ENCODE measurements around the gene PRDM2.
"Not testable (repeated sequence)": the region's sequence is repeated elsewhere in the genome, so short reads cannot be mapped to it uniquely, and the experiment has no call there.

Gene PRDM2

GRCh38 chr1:13706046-13706445 lies 6.1 kb downstream of the PRDM2 start:
- Histone ChIP-seq H4K20me1 (peaks cover 50% of the 10 kb centered on the region), H3K9ac (no peak overlapping the region), H3K4me1 (peaks cover 51% of the 10 kb centered on the region), H3K27ac (no peak overlapping the region), H3K36me3 (peaks cover 10% of the 10 kb centered on the region; the same call in 1 of the 2 replicates), H3K27me3 (no peaks in the 10 kb centered on the region), H3K9me3 (no peaks in the 10 kb centered on the region), H3K4me3 (no peak overlapping the region), H3K4me2 (peak overlapping the region; percentile 4; the same call in 1 of the 2 replicates)
- TF ChIP-seq Cebpa-rat (IDR thresholded peaks at IDR 0.05) = no peak

- no peak for TF ChIP-seq Cebpa-rat (IDR thresholded peaks at IDR 0.05)
- H3K4me3 ChIP-seq = no peak overlapping the region
- no peaks in the 10 kb centered on the region for H3K27me3 ChIP-seq
- peaks cover 10% of the 10 kb centered on the region; the same call in 1 of the 2 replicates for H3K36me3 ChIP-seq
- H3K9ac ChIP-seq = no peak overlapping the region
- no peak overlapping the region for H3K4me2 ChIP-seq
- H3K4me1 ChIP-seq = peaks cover 42% of the 10 kb centered on the region
- H3K27ac ChIP-seq = no peak overlapping the region
- peaks cover 61% of the 10 kb centered on the region for H4K20me1 ChIP-seq
- no peaks in the 10 kb centered on the region for H3K9me3 ChIP-seq
These were observed 7.2 kb downstream of the PRDM2 start for GRCh38 chr1:13707164-13707563.

DNA sequence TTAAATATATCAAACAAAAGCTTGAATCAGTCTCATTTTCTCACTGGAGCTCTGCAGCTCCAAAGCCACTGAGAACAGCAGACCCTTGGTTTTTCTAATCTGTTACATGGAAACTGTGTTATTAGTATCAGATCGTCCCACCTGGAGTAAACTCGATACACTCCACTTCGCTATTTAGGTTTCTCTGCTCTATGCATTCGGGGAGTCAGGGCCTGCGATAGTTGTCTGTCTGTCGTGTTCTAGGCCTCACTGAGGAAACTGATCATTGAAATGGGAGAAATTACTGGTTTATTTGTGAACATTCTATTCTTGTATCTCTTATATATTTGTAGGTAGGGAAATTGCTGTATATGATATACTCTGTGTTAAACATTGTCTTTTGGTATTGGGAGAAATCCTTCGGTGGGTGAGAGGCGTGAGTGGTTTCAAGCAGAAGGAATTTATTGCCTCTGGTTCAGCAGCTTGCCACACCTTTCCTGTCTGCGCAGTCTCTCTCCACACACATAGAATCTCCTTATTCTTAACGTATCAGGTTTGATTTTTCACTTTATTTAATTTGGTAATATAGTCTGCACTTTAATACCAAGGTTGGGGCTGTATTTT lies 8.5 kb downstream of the PRDM2 start:
- Histone ChIP-seq H3K36me3 (peaks cover 16% of the 10 kb centered on the region), H3K4me1 (peaks cover 41% of the 10 kb centered on the region), H3K9me3 (no peaks in the 10 kb centered on the region), H4K20me1 (peaks cover 74% of the 10 kb centered on the region), H3K4me2 (no peak overlapping the region), H3K27me3 (no peaks in the 10 kb centered on the region), H3K4me3 (no peak overlapping the region), H3K9ac (no peak overlapping the region), H3K27ac (no peak overlapping the region)
- TF ChIP-seq Cebpa-rat (IDR thresholded peaks at IDR 0.05) = no peak

DNA sequence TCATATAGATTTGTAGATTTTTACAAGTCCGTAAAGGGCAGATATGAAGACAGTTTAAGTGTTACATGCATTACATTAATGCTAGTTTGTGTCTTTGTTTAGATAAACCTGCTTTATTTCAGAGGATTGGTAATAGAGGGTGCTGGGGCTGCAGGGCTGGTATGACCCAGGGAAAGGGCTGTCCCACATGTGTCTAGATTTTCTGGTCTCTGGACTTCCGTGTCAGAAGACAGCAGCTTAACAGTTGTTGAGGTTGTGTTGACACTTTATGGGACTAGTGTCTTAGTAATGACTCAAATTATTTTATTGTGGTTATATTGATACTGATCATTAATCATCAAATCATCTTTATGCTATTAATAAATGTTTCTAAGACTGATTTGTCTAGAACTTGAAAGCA lies 10.1 kb downstream of the PRDM2 start:
- no peak overlapping the region for H3K27ac ChIP-seq
- peaks cover 18% of the 10 kb centered on the region for H3K36me3 ChIP-seq
- no peak overlapping the region for H3K4me3 ChIP-seq
- no peak overlapping the region for H3K9ac ChIP-seq
- H4K20me1 ChIP-seq = peaks cover 78% of the 10 kb centered on the region
- no peak overlapping the region for H3K4me2 ChIP-seq
- no peak for TF ChIP-seq Cebpa-rat (IDR thresholded peaks at IDR 0.05)
- peaks cover 26% of the 10 kb centered on the region for H3K4me1 ChIP-seq
- no peaks in the 10 kb centered on the region for H3K9me3 ChIP-seq
- no peaks in the 10 kb centered on the region for H3K27me3 ChIP-seq

DNA sequence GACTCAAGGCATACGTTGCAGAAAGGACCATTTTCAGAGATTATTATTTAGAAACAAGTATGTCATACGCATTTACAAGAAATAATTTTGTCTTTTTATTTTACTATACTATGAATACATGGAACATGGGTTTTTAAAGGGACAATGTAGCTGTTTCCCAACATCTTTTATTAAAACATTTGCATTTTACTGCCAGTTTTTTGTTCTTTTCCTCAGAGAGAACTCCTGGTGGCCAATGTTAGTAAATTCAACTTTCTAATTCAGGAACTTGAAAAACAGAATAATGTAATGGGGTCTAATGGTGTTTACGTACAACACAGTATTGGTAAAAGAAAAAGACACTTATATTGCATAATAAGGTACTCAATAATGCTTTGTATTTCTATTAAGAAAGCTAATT lies 14.9 kb downstream of the PRDM2 start:
- TF ChIP-seq Cebpa-rat (IDR thresholded peaks at IDR 0.05) = no peak
- Histone ChIP-seq H3K4me2 (no peak overlapping the region), H4K20me1 (peaks cover 67% of the 10 kb centered on the region), H3K36me3 (peaks cover 30% of the 10 kb centered on the region), H3K9ac (no peak overlapping the region), H3K9me3 (peaks cover 5% of the 10 kb centered on the region; the same call in 1 of the 2 replicates), H3K27me3 (no peaks in the 10 kb centered on the region), H3K4me1 (peaks cover 12% of the 10 kb centered on the region), H3K27ac (no peak overlapping the region), H3K4me3 (no peak overlapping the region)

DNA sequence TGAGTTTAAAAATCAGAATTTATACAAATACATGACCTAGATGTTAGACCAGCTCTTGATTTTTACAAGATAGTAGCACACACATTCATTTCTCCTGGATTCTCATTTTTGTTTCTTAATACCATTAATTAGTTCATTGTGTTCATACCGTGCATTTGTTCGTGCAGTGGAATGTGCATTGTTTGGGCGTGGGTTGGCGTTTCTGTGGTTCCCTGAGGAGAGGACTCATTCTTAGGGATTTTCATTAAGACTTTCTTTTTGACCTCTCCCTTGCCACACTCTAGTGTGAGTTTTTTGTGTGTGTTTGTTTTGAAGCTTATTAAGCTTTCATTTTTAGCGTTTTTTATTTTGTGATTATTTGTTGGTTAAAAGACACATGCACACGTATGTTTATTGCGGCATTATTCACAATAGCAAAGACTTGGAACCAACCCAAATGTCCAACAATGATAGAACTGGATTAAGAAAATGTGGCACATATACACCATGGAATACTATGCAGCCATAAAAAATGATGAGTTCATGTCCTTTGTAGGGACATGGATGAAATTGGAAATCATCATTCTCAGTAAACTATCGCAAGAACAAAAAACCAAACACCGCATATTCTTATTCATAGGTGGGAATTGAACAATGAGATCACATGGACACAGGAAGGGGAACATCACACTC lies 15.8 kb downstream of the PRDM2 start:
- H3K9me3 ChIP-seq, H3K4me2 ChIP-seq, H3K27ac ChIP-seq, H3K27me3 ChIP-seq, H3K4me3 ChIP-seq, H3K9ac ChIP-seq: not testable (repeated sequence)
- H4K20me1 ChIP-seq = peaks cover 62% of the 10 kb centered on the region
- peaks cover 12% of the 10 kb centered on the region for H3K4me1 ChIP-seq
- peaks cover 35% of the 10 kb centered on the region for H3K36me3 ChIP-seq

DNA sequence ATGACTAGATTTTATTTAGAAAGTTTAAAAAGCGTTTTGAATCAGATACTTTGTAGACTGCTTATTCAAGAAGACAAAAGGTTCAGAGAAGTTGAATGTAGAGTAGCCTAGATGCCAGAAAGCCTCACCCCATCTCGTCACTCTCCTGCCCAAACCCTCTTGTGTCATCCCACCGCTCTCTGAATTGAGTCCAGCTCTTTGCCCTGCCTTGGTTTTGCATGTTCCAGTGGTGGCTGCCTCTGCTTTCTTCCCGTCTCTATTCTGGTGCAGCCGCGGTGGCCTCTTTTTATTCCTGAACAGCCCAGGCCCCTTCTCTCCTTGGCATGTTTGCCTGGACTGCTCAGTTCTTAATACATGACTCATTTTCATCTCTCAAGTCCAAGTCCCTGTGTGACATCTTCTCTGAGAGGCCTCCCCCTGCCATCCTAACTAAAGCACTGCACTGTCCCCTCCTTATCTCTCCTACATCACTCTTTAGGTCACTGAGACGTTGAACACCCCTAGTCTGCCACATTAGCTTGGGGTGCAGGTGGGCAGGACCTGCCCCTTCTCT lies 22.9 kb downstream of the PRDM2 start:
- Histone ChIP-seq H3K27me3 (no peaks in the 10 kb centered on the region), H3K27ac (0 out of 2 replicates have a peak overlapping the region, but pooled peaks have one; percentile 25), H3K9ac (no peak overlapping the region), H3K9me3 (no peaks in the 10 kb centered on the region; the same call in 1 of the 2 replicates), H3K36me3 (peaks cover 49% of the 10 kb centered on the region), H3K4me1 (peaks cover 54% of the 10 kb centered on the region), H4K20me1 (peaks cover 23% of the 10 kb centered on the region; the same call in 1 of the 2 replicates), H3K4me2 (peak overlapping the region; percentile 97; the same call in 1 of the 2 replicates), H3K4me3 (no peak overlapping the region)
- TF ChIP-seq Cebpa-rat (IDR thresholded peaks at IDR 0.05) = no peak

GRCh38 chr1:13723810-13724209 lies 23.8 kb downstream of the PRDM2 start:
- Histone ChIP-seq H4K20me1 (peaks cover 14% of the 10 kb centered on the region; the same call in 1 of the 2 replicates), H3K27ac (peak overlapping the region; percentile 66), H3K36me3 (peaks cover 41% of the 10 kb centered on the region), H3K4me1 (peaks cover 64% of the 10 kb centered on the region), H3K9ac (no peak overlapping the region), H3K27me3 (no peaks in the 10 kb centered on the region), H3K4me3 (no peak overlapping the region), H3K9me3 (no peaks in the 10 kb centered on the region; the same call in 1 of the 2 replicates), H3K4me2 (peak overlapping the region; percentile 97)
- TF ChIP-seq Cebpa-rat (IDR thresholded peaks at IDR 0.05) = no peak

DNA sequence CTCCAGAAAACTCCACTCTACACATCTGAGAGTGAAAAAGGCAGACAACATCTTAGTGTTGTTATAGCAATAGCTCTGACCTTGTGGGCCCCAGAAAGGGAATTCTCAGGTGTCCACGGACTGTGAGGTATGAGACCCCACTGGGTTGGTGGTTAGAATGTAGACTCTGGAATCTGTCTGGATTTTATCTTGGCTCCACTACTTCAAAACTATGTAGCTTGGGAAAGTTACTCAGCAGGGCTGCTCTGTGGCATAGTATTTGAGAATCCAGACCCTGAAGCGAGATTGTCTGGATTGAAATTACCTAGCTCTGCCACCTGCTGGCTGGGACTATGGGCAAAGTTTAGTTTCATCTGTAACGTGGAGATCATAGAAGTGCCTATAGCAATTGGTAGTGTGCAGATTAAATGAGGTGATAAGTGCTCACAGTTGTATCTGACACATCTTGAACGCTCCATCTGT lies 25.8 kb downstream of the PRDM2 start:
- H3K4me2 ChIP-seq = peak overlapping the region; percentile 97
- H3K9ac ChIP-seq = no peak overlapping the region
- peaks cover 82% of the 10 kb centered on the region for H3K4me1 ChIP-seq
- peak overlapping the region; percentile 98; the same call in 1 of the 2 replicates for H3K27ac ChIP-seq
- TF ChIP-seq Cebpa-rat (IDR thresholded peaks at IDR 0.05) = no peak
- H3K36me3 ChIP-seq = peaks cover 30% of the 10 kb centered on the region
- H3K9me3 ChIP-seq = no peaks in the 10 kb centered on the region; the same call in 1 of the 2 replicates
- H3K4me3 ChIP-seq = no peak overlapping the region
- H3K27me3 ChIP-seq = no peaks in the 10 kb centered on the region
- no peaks in the 10 kb centered on the region for H4K20me1 ChIP-seq

Measured in BLaER1 (cell line).